GOT3 (cell line): Measurements from ENCODE around the gene NEUROD4.
"Not testable (repeated sequence)": the region's sequence is repeated elsewhere in the genome, so short reads cannot be mapped to it uniquely, and the experiment has no call there.

Source experiments
- DNase-seq: peaks from one replicate; lab custom pipeline; 2025; ENCODE audit warnings: mixed read lengths; lab: John Stamatoyannopoulos, UW

The NEUROD4 gene, protein sequence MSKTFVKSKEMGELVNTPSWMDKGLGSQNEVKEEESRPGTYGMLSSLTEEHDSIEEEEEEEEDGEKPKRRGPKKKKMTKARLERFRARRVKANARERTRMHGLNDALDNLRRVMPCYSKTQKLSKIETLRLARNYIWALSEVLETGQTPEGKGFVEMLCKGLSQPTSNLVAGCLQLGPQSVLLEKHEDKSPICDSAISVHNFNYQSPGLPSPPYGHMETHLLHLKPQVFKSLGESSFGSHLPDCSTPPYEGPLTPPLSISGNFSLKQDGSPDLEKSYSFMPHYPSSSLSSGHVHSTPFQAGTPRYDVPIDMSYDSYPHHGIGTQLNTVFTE

GRCh38 chr12:55019784-55020183 lies at the start of gene NEUROD4:
Gene NEUROD4 (plus strand): TSS chr12:55019974. CDS start chr12:55026440, 6,466 bp downstream.
- DNase-seq, result peak; percentile 16

- no peak for DNase-seq
These were observed 49.0 kb upstream of the NEUROD4 start for GRCh38 chr12:54970741-54971140.

- DNase-seq, result no peak
These were observed 46.2 kb upstream of the NEUROD4 start for GRCh38 chr12:54973556-54973955.

DNA sequence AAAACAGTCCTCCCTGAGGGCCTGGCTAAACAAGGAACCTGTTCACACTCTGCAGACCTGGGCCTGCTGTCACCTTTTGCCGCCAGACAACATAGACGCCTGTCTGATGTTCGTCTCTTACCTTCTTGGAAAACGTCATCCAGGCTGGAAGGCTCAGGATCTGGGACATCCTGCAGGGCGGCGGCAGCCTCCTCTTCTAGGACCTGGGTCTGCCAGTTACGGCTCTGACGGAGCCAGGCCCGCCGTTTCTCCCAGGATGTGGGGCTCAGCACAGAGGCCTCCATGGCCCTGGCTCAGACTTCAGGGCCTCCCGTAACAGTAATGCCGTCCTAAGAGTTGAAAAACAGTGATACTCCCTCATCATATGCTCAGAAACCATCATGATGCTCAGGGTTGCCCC lies 45.5 kb upstream of the NEUROD4 start:
- DNase-seq, result no peak

GRCh38 chr12:54975272-54975671 lies 44.5 kb upstream of the NEUROD4 start:
- no peak for DNase-seq

GRCh38 chr12:54975875-54976274 lies 43.9 kb upstream of the NEUROD4 start:
- no peak for DNase-seq

GRCh38 chr12:54977155-54977554 lies 42.6 kb upstream of the NEUROD4 start:
- DNase-seq, result no peak

GRCh38 chr12:54977857-54978256 lies 41.9 kb upstream of the NEUROD4 start:
- no peak for DNase-seq

GRCh38 chr12:54980341-54980740 lies 39.4 kb upstream of the NEUROD4 start:
- no peak for DNase-seq

- no peak for DNase-seq
These were observed 38.0 kb upstream of the NEUROD4 start for GRCh38 chr12:54981796-54982195.

- no peak for DNase-seq
These were observed 36.2 kb upstream of the NEUROD4 start for GRCh38 chr12:54983536-54984101.

DNA sequence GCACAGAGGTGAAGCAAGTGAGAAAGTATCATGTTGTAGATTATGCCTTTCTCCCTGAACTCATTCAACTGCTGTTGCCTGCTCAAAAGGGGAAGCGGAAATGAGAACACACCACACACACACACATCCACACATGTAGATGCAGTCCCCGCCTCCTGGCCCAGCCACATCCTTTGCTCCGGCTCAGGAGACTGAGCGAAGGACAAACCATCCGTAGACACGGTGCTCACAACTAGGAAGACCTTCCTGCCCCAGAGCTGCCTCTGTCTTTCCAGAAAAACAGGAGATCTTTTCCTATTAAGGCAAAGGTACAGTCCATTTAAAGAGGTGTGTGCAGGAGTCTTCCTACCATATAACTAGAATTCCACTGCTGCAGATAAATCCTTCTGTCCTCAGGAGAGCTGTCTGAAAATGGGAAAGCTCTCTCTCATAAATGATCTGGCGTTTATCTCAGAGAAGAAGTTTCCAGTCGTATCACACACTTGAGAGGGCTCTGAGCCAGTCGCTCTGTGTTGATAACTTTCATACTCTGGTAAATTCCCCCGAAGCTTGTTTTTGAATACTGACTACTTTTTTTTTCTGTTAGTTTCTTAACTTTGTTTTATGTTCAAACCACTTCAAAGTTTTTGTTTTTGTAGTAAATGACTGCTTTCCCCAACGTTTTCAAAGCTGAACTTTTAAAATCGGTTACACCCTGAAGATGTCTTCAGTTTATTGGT lies 35.0 kb upstream of the NEUROD4 start, which contains the start of gene TESPA1:
TSS of gene TESPA1 (minus strand) at position 105 of the 719 bp plus-strand sequence. CDS start 10,200 bp downstream, outside the sequence.
- no peak for DNase-seq

- DNase-seq, result not testable (repeated sequence)
These were observed 33.0 kb upstream of the NEUROD4 start for GRCh38 chr12:54986773-54987172.

- no peak for DNase-seq
These were observed 32.1 kb upstream of the NEUROD4 start for GRCh38 chr12:54987611-54988231.

GRCh38 chr12:54988402-54989054 lies 31.2 kb upstream of the NEUROD4 start:
- no peak for DNase-seq

- no peak for DNase-seq
These were observed 29.9 kb upstream of the NEUROD4 start for GRCh38 chr12:54989829-54990228.

GRCh38 chr12:54991161-54991990 lies 28.4 kb upstream of the NEUROD4 start:
- DNase-seq, result no peak

GRCh38 chr12:54991991-54992375 lies 27.8 kb upstream of the NEUROD4 start:
- no peak for DNase-seq

GRCh38 chr12:54993181-54993835 lies 26.5 kb upstream of the NEUROD4 start:
- DNase-seq, result no peak

DNA sequence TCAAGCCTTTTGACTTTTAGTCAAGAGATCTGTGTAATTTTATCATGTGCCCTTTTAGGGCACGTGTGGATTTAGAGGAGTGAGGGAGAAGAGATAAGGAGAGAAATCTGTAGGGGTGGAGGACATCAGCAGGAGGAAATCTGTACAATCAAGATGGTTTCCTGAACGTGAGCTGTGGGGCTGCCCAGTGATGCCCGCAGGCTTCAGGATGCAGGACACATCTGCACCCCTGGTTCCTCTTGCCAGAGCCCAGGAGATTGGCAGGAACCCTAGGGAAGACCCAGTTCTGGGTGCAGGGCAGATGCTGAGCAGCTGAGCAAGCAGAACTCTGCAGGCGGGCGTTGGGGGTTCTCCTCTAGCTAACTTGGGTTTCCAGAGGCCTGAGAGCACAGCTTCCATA lies 23.6 kb upstream of the NEUROD4 start:
- no peak for DNase-seq
